TTC549 (cell line): ENCODE data around the gene COQ8A.
"Not testable (repeated sequence)": the region's sequence is repeated elsewhere in the genome, so short reads cannot be mapped to it uniquely, and the experiment has no call there.

Source experiments
- FAIRE-seq: peaks from 2 replicates; lab custom pipeline; 2012; peaks lifted over from hg19 to GRCh38; lab: Jason Lieb, UNC

The COQ8A gene

GRCh38 chr1:226929260-226930111, 10.6 kb upstream of the COQ8A start:
- not testable (repeated sequence) for FAIRE-seq

- FAIRE-seq = no peak
Observed at GRCh38 chr1:226934483-226935237, 5.4 kb upstream of the COQ8A start.

GRCh38 chr1:226937940-226938725, 2.0 kb upstream of the COQ8A start:
- FAIRE-seq = no peak

- peak; percentile 15 for FAIRE-seq
Observed at GRCh38 chr1:226938903-226939437, 1.1 kb upstream of the COQ8A start.

- no peak for FAIRE-seq
Observed at GRCh38 chr1:226939438-226940028, 561 bp upstream of the COQ8A start.

- FAIRE-seq = no peak
Observed at GRCh38 chr1:226940806-226941067, 643 bp downstream of the COQ8A start.

GRCh38 chr1:226942392-226942791, 2.3 kb downstream of the COQ8A start:
- no peak for FAIRE-seq

- no peak for FAIRE-seq
Observed at GRCh38 chr1:226943156-226943555, 3.1 kb downstream of the COQ8A start.

GRCh38 chr1:226943927-226944326, 3.8 kb downstream of the COQ8A start:
- no peak for FAIRE-seq

GRCh38 chr1:226945106-226945857, 5.2 kb downstream of the COQ8A start:
- FAIRE-seq = no peak

GRCh38 chr1:226945858-226946245, 5.8 kb downstream of the COQ8A start:
- no peak for FAIRE-seq

- FAIRE-seq = no peak
Observed at GRCh38 chr1:226946285-226946684, 6.2 kb downstream of the COQ8A start.

- no peak for FAIRE-seq
Observed at GRCh38 chr1:226946841-226947240, 6.7 kb downstream of the COQ8A start.

- FAIRE-seq = no peak
Observed at GRCh38 chr1:226948051-226948450, 8.0 kb downstream of the COQ8A start.

GRCh38 chr1:226948480-226948879, 8.4 kb downstream of the COQ8A start:
- no peak for FAIRE-seq

GRCh38 chr1:226948996-226949395, 8.9 kb downstream of the COQ8A start:
- FAIRE-seq = no peak

GRCh38 chr1:226949401-226949800, 9.3 kb downstream of the COQ8A start:
- no peak for FAIRE-seq

GRCh38 chr1:226950316-226950715, 10.2 kb downstream of the COQ8A start:
- FAIRE-seq = no peak

GRCh38 chr1:226950871-226951270, 10.8 kb downstream of the COQ8A start:
- no peak for FAIRE-seq

GRCh38 chr1:226951286-226952117, 11.4 kb downstream of the COQ8A start:
- no peak for FAIRE-seq

- no peak for FAIRE-seq
Observed at GRCh38 chr1:226952118-226952441, 12.0 kb downstream of the COQ8A start.
